GM12891 (cell line): ENCODE results near the gene DUSP22.

Experiments used
- POLR2A ChIP-seq: IDR thresholded peaks from 2 replicates; pipeline ENCODE4 v1.6.1; 2011; ENCODE audit warnings: low read depth, low read length, control low read depth
- POLR2AphosphoS5 ChIP-seq: IDR thresholded peaks from 2 replicates; pipeline ENCODE4 v1.6.1; 2011; ENCODE audit warnings: low read depth, low read length, control low read depth
- TAF1 ChIP-seq: IDR thresholded peaks from 2 replicates; pipeline ENCODE4 v1.6.1; 2011; ENCODE audit warnings: low read depth, low read length, control low read depth

GRCh38 chr6:259316-259715, 33.0 kb upstream of the DUSP22 start:
- TF ChIP-seq POLR2AphosphoS5 (no peak), POLR2A (no peak), TAF1 (no peak)
